Muscle of back (tissue), 11 donors: ENCODE results near the gene SNX12. TPM values are rescaled to one million over a fixed set of nuclear protein-coding genes. Genes with fewer than 3 reads are reported as not detected.
"Not testable (repeated sequence)": the region's sequence is repeated elsewhere in the genome, so short reads cannot be mapped to it uniquely, and the experiment has no call there.

ENCODE experiments used
- DNase-seq, 3 donors: peaks; one replicate each; pipeline versions ENCODE4 v3.0.0 to v3.0.0-alpha.2; 2013
- polyA plus RNA-seq, 10 donors: library from polyadenylated mRNA; unstranded; fragments of 120-200 nt; gene quantifications; one replicate each; pipeline ENCODE4 v1.2.1, GENCODE V29; 2013; ENCODE audit not compliant: insufficient read length in 10 of 10

SNX12 gene
- polyA plus RNA-seq, 10 donors = 40.1 to 53.7 (median 46.7) TPM

- peak; percentile 85 to 94 (median 90) for DNase-seq
Observed at GRCh38 chrX:71095555-71095980, 27.4 kb upstream of the SNX12 start, which contains the start of gene FOXO4. Gene FOXO4 (plus strand): TSS chrX:71095851. CDS start chrX:71096529, 678 bp downstream.

GRCh38 chrX:71095033-71095432 is 26.9 kb upstream of the SNX12 start:
- DNase-seq = no peak

DNA sequence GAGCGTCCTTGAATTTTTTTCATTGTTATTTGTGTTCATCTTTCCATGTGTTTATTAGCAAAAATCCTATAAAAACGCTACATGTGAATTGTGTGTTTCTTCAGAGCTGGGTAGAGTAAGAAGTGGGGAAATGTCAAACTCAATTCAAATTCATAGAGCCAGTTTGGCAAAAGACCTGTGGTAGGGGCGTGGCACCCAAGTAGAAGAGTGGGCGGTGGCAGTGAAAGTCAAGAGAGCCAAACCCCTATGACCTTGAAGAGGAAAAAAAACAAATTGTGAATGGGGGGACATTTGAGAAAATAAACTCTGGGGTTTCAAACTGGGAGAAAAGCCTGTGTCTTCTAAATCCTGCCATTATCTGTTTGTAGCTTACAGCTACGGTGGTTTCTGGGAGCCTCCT is 23.1 kb upstream of the SNX12 start:
- no peak for DNase-seq

- DNase-seq = no peak
Observed at GRCh38 chrX:71085900-71086299, 17.8 kb upstream of the SNX12 start.

DNA sequence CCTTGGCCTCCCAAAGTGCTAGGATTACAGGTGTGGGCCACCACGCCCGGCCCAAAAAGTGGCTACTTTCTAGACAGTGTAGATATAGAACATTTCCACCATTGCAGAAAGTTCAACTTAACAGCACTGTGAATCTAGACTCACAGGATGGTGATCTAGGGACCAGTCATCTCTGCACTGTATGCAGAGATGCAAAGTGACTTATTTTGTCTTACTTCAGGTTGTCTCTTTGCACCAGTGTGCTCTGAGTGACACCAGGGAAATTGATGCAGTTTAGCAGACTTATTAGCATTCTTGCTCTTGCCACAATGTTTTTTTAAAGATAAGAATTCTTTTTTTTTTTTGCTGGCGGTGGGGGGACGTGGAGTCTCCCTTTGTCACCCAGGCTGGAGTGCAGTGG is 14.7 kb upstream of the SNX12 start:
- no peak for DNase-seq

- no peak for DNase-seq
Observed at GRCh38 chrX:71082124-71082647, 14.1 kb upstream of the SNX12 start.

GRCh38 chrX:71081330-71082123 is 13.4 kb upstream of the SNX12 start:
- DNase-seq = no peak

- no peak for DNase-seq
Observed at GRCh38 chrX:71070531-71070930, 2.4 kb upstream of the SNX12 start.

DNA sequence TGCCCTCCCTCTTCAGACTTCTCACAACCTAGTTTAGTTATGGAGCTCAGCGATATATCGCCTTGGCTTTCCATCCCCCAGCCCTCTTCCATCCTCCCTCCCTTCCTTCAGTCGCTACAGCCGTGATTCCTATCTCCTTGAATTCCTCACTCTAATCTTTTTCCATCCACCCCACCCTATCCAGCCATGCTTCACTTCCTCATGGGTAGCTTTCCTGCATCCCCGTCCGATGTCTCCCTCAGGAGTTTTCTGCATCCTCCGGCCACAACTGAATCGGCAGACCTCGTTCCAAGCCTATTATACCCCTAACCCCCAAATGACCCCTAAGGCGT is 456 bp downstream of the SNX12 start:
- peak in 1 of 3 donors; percentile 12 for DNase-seq

- DNase-seq = no peak
Observed at GRCh38 chrX:71067089-71067488, 1.0 kb downstream of the SNX12 start.

- no peak for DNase-seq
Observed at GRCh38 chrX:71060127-71060526, 8.0 kb downstream of the SNX12 start.

GRCh38 chrX:71057848-71058530 is 10.1 kb downstream of the SNX12 start:
- DNase-seq = no peak

- DNase-seq = no peak
Observed at GRCh38 chrX:71056867-71057266, 11.3 kb downstream of the SNX12 start.

DNA sequence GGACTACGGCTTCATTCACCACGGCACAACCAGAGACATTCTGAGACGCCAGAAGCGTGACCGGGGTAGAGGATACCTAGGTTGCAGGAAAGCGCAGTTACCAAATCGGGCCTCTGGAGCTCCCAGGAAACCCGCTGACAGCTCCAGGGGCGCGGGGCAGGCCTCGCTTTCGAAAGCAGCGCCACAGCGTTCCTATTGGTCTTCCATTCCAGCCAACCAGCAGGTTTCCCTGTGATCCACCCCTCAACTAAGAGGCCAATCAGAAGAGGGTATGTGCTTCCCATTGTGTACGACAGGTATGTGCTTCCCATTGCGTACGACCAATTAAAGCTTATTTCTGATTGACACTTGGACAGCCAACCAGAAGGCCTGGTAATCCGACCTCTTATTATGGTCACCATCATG is 14.9 kb downstream of the SNX12 start:
- DNase-seq = peak in 2 of 3 donors; percentile 13 to 55

DNA sequence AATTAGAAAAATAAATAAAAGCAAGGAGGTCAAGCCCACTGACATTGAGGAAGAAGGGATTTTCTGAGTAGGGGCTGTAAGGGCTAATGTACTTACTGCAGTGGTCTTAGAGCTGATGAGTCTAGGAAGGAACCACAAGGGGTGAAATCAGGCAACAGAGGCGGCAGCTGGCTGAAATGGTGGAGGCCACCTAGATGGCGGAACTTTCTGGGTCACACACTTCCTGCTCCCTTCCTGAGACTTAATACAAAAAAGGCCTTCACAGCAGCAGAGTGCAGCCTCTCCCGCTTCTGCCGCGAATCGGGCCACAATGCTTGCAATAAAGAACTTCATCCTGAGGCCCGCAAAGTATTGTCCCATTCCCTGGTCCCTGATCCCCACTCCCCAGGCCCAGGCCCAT is 15.4 kb downstream of the SNX12 start:
- no peak for DNase-seq

DNA sequence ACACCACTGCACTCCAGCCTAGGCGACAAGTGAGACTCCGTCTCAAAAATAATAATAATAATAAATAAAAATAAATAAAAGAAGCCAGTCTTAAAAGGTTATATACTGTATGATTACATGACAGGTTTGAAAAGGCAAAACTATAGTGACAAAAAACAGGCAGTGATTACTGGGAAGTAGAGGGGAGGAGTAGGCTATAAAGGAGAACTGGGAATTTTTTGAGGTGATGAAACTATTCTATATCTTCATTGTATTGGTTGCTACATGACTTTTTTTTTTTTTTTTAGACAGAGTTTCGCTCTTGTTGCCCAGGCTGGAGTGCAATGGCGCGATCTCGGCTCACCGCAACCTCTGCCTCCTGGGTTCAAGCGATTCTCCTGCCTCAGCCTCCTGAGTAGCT is 20.2 kb downstream of the SNX12 start:
- not testable (repeated sequence) for DNase-seq

- no peak for DNase-seq
Observed at GRCh38 chrX:71017396-71017939, 50.7 kb downstream of the SNX12 start.

Other genes with a start within 250 kb of the SNX12 start
- gene TEX11, start 159.6 kb downstream of the SNX12 start, polyA plus RNA-seq = under 1 TPM in 6 of 10 donors, not detected in 4; 0.08 to 0.41 (median 0.14) TPM
- 1 to 10 TPM in 5 of 10 donors, under 1 TPM in 5; 0.27 to 2.1 (median 1.0) TPM for gene SLC7A3, start 137.2 kb downstream of the SNX12 start, polyA plus RNA-seq
- 10 to 100 TPM; 23.3 to 33.1 (median 26.4) TPM for gene FOXO4, start 27.5 kb upstream of the SNX12 start, polyA plus RNA-seq
- gene CXorf65, start 38.4 kb upstream of the SNX12 start, polyA plus RNA-seq = 1 to 10 TPM in 4 of 10 donors, under 1 TPM in 2, not detected in 4; 0.52 to 2.0 (median 1.1) TPM
- gene IL2RG, start 43.2 kb upstream of the SNX12 start, polyA plus RNA-seq = 10 to 100 TPM in 1 of 10 donors, 1 to 10 TPM in 8, under 1 TPM in 1; 0.99 to 18.0 (median 2.5) TPM
- 10 to 100 TPM; 33.2 to 48.9 (median 39.3) TPM for gene MED12, start 50.3 kb upstream of the SNX12 start, polyA plus RNA-seq
- gene NLGN3, start 76.5 kb upstream of the SNX12 start, polyA plus RNA-seq = 1 to 10 TPM; 2.6 to 4.9 (median 3.4) TPM
- under 1 TPM in 2 of 10 donors, not detected in 8; 0.36 to 0.61 TPM for gene GJB1, start 154.9 kb upstream of the SNX12 start, polyA plus RNA-seq
- 10 to 100 TPM; 17.5 to 25.9 (median 20.3) TPM for gene ZMYM3, start 185.8 kb upstream of the SNX12 start, polyA plus RNA-seq
- 100 to 1,000 TPM; 280 to 387 (median 316) TPM for gene NONO, start 215.3 kb upstream of the SNX12 start, polyA plus RNA-seq
- gene ITGB1BP2, start 233.4 kb upstream of the SNX12 start, polyA plus RNA-seq = 100 to 1,000 TPM in 7 of 10 donors, 10 to 100 TPM in 3; 75.0 to 135 (median 115) TPM